HTERT RPE-1 (cell line): ENCODE data around the gene PPARA.
"Not testable (repeated sequence)": the region's sequence is repeated elsewhere in the genome, so short reads cannot be mapped to it uniquely, and the experiment has no call there.

Source experiments
- in situ Hi-C: fragments of 300-500 bp; cut with MboI; formaldehyde crosslinking; loops from 4 replicates; pipeline ENCODE4 v1.14.3; 2020; ENCODE audit warnings: low sequenced_read_pairs

The PPARA gene

DNA sequence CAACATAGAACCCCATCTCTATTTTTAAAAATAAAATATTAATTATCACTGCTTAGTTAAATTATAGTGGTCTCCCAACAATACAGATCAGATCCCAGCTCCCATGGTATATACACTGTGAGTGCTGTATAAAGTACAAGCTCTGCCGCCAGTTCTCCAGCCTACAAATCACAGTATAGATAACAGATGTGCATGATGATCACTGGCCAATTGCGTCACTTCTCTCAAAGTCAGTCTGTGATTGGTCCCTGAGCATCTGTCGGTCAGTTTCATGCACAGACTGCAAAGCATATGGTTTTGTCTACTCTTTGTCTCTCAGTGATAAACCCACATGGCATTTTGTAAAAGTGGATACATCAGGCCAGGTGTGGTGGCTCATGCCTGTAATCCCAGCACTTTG is 15.7 kb downstream of the PPARA start:
- in situ Hi-C loops: no loop called here

DNA sequence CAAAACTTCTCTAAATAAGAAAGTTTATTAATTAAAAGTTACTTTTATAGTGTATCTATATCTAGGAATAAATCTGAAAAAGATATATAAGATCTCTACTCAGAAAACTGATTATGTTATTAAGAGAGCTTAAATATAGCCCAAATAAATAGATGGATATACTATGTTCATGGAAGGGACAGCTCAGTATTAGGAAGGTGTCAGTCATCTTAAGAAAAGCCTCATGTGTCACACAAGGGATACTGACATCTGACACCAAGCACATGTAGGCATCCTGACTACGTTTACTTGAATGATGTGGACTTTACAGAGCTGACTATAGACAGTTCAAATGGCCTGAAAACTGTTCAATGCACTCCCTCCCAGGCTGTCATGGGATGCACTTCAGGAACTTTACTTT is 19.3 kb downstream of the PPARA start:
- in situ Hi-C loops: no loop called here

DNA sequence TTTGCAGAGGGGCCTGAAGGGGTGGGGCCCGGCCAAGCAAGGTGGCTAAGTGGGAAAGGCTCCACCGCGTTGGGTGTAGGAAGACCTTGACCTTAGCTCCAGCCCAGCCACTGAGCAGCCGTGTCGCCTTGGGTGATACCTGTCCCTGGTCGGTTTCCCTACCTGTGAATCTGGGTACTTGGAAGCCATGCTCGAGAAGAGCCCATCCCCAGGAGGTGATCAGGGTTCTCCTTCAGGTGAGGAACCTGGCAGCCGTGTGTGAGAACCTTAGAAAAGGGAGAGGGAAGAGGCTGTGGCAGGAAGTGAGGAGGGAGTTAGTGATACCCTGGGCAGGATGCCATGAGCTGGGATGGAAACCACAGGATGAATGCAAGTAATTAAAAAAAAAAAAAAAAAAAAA is 21.6 kb downstream of the PPARA start:
- in situ Hi-C loops: no loop called here

DNA sequence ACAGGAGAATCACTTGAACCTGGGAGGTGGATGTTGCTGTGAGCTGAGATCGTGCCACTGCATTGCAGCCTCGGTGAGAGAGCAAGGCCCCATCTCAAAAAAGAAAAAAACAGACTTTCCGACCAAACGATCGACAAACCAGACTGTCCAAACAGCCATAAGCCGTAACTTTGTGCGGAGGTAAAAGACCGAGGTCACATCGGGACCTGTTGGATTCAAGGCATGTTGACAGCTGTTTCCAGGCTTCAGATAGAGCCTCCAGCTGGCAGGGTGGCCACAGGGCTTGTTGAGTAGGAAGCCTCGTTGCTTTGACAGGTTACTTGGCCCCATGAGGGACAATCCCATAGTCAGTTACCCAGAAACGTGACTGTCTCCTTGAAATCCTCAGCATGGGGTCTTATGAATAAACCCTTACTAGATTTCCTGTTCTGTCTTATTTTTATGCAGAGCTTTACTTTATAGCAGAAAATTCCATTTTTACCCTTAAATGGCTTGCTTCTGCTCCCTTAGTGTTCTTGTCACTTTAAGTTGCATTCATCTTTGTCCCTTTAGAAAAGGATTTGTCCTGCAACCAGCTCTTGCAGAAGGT is 22.3 kb downstream of the PPARA start:
- in situ Hi-C loops: no loop called here

DNA sequence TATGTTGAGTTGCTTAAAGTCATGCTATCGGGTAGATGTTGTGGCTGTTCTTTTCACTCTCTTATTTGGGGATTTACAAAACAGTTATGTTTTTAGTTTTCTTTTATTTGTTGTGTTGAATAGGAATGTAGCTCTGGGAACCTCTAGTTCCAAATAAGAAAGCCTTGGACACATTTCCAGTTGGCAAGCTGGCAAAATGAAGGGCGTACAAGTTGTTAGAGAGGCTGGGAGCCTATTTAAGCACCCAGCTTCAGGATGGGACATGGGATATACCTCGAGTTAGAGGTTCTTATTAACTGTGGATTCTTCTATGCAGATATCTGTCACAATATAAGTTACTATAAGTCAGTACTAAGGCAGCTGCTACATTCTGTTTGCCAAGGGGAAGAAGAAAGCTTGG is 22.8 kb downstream of the PPARA start:
- in situ Hi-C loops: no loop called here

DNA sequence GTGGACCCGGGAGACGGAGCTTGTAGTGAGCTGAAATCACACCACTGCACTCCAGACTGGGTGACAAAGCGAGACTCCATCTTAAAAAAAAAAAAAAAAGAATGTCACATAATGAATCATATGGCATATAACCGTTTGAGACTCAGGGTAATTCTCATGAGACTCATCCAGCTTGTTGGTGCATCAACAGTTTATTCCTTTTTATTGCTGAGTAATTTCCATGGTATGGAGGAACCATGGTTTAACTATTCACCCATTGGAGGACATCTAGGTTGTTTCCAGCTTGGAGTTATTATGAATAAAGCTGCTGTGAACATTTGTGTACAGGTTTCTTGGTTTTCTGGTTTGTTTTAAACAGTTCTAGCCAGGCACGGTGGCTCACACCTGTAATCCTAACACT is 25.3 kb downstream of the PPARA start:
- in situ Hi-C loops: no loop called here

DNA sequence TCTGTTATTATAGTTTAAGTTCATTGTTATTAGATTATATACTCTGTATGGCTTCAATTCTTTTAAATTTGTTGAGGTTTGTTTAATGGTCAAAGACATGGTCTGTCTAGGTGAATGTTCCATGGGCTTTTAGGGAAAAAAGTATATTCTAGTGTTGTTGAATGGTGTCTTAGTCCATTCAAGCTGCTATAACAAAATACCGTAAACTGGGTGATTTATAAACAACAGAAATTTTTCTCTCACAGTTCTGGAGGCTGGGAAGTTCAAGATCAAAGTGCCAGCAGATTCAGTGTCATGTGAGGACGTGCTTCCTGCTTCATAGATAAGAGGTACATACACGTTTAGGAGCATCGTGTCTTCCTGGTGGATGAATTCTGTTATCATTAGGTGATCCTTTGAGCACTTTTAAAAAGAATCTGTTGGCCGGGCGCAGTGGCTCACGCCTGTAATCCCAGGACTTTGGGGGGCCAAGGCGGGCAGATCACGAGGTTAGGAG is 26.2 kb downstream of the PPARA start:
- in situ Hi-C loops: no loop called here

DNA sequence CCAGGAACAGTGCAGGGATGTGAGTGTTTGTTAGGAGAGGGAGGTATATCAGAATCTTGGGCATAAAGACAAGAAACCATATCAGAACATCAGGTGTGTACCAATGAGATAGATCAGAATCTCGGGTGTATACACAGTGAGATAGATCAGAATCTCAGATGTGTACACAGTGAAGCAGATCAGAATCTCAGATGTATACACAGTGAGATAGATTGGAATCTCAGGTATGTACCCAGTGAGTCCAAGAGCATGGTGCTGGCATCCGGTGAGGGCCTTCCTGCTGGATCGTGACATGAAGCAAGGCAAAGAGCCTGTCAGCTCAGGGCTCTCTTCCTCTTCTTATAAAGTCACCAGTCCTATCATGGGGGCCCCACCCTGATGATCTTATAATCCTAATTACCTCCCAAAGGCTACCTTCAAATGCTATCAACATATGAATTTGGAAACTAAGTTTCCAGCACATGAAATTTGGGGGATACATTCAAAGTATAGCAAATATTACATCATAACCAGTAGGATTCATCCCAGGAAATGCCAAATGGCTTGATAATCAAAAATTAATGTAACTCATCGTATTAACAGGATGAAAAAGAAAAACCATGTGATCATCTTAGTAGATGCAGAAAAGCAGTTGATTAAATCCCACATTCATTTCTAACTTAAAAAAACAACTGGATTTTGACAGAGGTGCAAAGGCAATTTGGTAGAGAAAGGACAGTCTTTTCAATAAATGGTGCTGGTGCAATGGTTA is 28.6 kb downstream of the PPARA start:
- in situ Hi-C loops: no loop called here

DNA sequence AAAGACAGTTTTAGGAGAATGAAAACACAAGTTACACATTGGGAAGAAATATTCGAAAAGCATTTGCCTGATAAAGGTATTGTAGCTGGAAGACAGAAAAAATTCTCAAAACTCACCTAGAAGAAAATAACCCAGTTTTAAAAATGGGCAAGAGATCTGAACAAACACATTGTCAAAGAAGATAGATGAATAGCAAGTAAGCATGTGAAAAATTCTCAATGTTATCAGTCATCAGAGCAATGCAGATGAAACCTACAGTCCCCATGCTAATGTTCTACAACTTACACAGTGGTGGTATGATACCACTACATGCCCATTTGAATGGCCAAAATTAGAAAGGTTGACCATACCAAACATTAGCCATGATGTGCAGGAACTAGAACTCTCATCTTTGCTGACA is 29.4 kb downstream of the PPARA start:
- in situ Hi-C loops: no loop called here

DNA sequence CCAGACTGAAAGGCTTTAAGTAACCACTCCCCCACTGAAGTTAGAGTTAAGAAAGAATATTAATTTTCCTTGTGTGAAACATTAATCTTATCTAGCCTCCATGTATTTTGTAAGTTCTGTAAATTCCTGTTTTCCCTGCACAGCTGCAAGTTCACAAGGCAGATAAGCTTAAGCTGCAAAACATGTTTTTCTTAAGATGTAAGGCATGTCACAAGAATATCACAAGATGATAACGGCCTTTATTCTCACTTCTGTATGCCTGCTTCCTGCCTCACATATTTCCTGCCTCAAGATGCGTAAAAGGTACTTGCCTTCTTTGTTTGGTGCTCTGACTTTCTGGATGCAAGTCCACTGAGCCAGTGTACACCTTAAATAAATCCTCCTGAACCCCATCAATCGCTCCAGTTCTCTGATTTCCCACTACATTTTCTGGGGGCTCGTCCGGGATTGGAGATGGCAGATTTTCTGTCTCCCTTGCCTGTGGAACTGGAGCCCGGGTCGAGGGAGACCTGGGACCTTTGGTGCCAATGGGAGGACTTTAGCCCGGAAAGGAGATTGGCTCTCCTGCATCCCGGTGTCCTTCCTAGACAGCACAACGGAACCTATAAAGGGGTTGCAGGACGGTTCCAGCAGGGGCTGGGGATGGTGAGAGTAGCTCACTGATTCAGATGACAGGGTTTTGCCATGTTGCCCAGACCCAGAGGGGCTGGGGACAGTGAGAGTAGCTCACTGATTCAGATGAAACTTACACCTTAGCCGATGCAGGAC is 30.2 kb downstream of the PPARA start:
- in situ Hi-C loops: no loop called here

DNA sequence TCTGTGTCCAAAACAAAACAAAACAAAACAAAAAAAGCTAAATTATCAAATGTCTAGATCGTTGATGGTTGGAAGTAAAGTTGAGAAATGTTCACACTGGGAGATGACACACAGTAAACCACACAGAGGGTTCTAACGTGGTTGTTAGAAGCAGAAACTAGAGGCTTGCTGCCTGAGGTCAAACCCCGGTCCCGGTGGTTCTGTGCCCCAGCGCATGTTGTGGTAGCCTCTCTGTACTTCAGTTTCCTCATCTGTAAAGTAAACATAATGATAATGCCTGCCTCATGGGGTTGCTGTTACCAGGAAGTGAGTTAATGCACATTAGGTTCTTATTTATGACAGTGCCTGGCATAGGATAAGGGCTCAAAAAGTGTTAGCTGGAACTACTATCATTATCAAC is 33.4 kb downstream of the PPARA start:
- in situ Hi-C loops: no loop called here

DNA sequence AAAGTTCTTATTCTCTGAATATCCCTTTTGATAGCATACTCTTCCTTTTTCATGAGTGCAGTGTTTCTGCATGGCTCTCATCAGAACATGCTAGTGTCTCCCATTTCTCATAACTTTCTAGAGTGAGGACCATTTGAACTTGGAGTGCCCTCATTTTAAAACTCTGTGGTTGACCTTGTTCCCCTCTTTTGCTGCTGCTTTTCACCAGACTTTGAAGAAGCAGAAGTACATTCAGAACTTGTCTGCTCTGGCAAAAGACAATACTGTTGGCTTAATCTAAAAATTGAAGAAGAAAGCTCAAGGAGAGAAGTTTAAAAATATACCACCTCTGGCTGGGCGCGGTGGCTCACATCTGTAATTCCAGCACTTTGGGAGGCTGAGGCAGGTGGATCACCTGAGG is 35.0 kb downstream of the PPARA start:
- in situ Hi-C loops: no loop called here

DNA sequence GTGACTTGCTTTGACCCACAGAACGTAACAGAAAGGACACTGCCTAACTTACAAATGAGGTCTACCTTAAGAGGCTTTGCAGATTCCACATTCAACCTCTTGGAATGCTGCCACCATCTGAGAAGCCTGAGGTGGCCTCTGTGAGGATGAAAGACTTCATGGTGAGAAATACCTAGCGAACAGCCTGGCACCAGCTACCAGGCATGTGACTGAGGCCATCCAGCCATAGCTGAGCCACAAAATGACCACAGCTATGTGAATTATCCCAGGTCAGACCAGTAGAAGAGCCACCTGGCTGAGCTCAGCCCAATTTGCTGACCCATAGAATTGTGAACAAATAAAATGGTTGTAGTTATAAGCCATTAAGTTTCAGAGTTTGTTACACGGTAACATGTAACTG is 37.5 kb downstream of the PPARA start:
- in situ Hi-C loops: no loop called here

DNA sequence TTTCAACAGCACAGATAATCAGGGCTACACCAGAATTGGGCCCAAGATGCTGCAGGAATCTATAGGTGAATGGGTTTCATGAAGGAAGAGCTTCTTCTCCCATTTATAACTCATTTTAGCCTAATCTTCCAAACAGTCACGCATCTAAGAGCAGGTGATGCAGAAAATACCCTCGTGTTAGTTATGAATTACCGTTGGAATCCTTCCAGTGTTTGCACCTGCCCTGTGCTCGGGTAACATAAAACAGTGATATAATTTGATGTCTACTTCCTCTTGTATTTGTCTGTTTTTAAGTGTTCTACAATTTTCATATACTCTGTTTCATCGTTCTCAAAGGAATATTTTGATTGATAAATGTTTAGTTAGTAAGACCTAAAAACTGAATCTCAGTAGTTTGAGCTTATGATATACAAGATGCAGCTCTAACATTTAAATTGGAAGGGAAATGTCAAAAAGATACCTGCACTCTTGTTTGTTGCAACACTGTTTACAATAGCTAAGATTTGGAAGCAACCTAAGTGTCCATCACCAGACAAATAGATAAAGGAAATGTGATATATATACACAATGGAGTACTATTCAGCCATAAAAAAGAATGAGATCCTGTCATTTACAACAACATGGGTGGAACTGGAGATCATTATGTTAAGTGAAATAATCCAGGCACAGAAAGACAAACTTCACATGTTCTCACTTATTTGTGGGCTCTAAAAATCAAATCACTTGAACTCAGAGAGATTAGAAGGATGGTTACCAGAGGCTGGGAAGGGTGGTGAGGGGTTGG is 42.1 kb downstream of the PPARA start:
- in situ Hi-C loops: no loop called here

DNA sequence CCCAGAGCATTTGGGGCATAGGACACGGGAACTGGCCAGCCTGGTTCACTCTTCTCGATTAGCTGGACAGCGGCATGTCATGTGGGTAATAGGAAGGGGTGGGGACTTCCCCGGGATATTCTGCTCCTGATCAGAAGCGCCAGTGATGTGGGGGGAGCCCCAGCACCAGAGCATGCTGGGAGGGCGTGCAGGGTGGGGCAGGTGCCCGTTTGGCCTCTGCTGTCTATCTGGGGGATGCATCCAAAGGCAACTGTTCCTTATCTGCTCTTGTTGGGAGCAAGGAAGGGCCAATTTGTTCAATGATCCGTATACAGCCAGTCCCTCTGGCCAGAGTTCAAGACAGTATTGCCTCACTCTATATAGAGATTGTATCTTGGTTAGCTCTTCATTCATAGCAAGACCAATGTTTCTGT is 43.6 kb downstream of the PPARA start:
- in situ Hi-C loops: no loop called here

DNA sequence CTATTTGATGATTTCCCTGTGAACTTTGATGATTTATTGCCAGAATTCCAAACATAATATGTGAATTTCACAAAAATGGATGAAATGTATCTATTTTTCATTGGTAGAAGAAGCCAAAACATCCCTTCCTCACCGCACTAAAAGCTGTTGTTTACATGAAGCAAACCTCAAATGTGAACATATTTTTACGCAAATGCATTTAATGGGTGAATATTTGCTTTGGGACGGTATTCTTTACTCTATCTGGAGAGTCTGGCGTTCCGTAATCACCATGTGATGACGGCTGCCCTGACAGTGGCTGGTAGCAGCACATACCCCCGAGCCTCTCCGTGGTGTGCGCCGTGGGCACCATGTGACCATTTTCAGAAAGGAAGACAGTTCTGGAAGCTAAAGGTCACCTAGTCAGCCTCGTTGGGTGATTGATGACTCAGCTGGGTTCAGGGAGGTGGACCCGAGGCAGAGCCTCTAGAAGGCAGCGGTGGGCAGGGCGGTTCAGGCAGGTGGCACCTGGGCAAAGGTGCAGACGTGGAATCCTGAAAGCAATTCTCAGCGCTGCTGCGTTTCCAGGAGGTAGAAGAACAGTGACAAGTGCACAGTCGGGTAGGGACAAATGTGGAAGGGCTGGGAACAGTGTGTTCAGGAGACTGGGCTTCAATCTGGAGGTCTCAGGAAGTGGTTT is 45.3 kb downstream of the PPARA start:
- in situ Hi-C loops: no loop called here

DNA sequence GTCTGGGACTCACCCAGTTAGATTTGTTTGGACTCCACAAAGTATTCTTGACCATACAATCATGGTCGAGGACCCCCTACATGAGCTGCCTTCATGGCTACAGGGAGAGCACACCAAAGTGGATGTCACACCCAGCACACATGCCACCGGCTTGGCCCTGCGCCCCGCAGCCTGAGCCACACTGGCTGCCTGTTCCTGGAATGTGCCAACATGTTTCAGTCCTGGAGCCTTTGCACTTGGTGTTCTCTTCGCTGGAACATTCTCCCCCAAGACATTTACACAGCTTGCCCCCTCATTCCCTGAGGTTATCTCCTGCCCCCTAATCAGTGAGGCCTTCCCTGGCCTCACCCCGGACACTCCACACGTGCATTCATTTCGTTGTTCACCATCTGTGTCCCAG is 46.0 kb downstream of the PPARA start:
- in situ Hi-C loops: no loop called here

DNA sequence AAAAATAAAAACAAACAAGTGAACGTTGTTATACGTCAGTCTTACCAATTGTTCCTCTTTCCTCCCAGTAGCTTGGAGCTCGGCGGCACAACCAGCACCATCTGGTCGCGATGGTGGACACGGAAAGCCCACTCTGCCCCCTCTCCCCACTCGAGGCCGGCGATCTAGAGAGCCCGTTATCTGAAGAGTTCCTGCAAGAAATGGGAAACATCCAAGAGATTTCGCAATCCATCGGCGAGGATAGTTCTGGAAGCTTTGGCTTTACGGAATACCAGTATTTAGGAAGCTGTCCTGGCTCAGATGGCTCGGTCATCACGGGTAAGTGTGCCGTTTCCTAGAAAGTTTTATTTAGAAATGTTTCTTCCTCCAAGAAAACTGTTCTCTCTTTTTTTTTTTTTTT is 47.9 kb downstream of the PPARA start:
- in situ Hi-C loops: no loop called here

DNA sequence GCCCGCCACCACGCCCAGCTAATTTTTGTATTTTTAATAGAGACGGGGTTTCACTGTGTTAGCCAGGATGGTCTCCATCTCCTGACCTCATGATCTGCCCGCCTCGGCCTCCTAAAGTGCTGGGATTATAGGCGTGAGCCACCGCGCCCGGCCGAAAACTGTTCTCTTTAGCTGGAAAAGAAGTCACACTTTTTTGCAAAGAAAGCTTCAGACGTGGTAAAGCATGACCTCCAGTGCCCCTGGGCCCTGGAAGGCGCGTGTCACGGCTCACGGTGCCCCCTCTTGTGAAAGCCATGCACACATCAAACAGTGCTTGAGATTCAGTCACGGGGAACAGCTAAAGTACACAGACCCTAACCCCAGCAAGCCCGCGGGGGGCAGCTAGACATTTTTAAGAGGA is 48.5 kb downstream of the PPARA start:
- in situ Hi-C loops: not testable (repeated sequence)

DNA sequence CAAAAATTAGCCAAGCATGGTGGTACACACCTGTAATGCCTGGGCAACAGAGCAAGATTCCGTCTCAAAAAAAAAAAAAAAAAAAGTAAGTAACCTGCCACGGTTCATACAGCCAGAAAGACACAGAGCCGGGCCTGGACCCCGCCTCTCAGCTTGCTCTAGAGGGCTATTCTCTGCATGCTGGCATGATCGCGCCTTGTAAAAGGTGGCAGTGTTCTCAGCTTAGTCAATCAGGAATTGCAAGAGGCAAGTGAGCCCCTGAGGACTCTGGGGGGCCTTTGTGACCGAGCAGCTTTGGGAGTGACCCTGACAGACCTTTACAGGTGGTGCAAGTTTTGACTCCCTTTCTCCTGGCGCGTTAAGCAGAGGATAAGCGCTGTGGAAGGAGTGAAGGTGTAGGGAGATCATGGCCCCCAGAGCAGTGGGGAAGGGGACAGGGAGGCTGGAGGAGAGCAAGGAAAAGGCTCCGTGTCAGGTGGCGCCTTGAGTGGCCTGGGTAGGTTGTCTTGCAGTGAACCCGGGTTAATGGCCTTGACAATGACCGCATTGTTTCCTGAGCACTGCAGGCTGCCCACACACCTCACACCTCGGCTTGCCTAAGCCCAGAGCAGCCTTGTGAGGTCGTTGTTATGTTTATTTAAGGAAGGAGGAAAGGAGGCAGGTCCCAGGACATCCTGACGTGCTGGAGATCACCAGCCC is 50.9 kb downstream of the PPARA start:
- in situ Hi-C loops: no loop called here
